ENCODE results near the gene LYRM4. TPM values are rescaled to one million over a fixed set of nuclear protein-coding genes. Genes with fewer than 3 reads are reported as not detected.
"Not testable (repeated sequence)": the region's sequence is repeated elsewhere in the genome, so short reads cannot be mapped to it uniquely, and the experiment has no call there.

The LYRM4 gene
- total RNA-seq, 1 donor from 2014 or later, result 27.8 TPM

DNA sequence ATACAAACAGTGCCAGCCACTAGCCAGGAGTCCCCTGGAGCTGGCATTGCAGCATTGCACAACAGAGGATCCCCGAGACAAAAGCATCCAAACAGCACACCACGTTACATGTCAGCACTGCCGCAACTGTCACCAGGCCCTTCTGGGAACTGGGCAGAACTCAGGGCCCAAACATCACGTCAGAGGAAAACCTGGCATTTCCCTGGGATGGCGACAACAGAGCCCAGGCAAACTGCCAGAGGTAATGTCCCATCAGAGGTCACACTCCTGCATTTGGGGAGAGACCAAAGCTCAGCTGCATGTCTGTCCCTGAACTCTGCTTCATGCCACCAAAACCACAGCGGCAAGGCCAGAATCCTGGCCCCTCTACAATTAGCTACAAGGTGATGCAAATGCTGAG lies 139.3 kb downstream of the LYRM4 start:
- Histone ChIP-seq H3K27me3 (ENCODE audit: control insufficient read depth, insufficient read depth, low read length) (no peaks in the 10 kb centered on the region), H3K36me3 (ENCODE audit: control insufficient read depth, insufficient read depth, low read length) (no peaks in the 10 kb centered on the region), H3K4me3 (ENCODE audit: low read depth, low read length) (no peak overlapping the region)
- no peak for DNase-seq (ENCODE audit: low read depth)
- TF ChIP-seq, protein P1, sequence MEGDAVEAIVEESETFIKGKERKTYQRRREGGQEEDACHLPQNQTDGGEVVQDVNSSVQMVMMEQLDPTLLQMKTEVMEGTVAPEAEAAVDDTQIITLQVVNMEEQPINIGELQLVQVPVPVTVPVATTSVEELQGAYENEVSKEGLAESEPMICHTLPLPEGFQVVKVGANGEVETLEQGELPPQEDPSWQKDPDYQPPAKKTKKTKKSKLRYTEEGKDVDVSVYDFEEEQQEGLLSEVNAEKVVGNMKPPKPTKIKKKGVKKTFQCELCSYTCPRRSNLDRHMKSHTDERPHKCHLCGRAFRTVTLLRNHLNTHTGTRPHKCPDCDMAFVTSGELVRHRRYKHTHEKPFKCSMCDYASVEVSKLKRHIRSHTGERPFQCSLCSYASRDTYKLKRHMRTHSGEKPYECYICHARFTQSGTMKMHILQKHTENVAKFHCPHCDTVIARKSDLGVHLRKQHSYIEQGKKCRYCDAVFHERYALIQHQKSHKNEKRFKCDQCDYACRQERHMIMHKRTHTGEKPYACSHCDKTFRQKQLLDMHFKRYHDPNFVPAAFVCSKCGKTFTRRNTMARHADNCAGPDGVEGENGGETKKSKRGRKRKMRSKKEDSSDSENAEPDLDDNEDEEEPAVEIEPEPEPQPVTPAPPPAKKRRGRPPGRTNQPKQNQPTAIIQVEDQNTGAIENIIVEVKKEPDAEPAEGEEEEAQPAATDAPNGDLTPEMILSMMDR (IDR thresholded peaks at IDR 0.05; ENCODE audit: insufficient read depth, low read length, poor library complexity, severe bottlenecking), result no peak

DNA sequence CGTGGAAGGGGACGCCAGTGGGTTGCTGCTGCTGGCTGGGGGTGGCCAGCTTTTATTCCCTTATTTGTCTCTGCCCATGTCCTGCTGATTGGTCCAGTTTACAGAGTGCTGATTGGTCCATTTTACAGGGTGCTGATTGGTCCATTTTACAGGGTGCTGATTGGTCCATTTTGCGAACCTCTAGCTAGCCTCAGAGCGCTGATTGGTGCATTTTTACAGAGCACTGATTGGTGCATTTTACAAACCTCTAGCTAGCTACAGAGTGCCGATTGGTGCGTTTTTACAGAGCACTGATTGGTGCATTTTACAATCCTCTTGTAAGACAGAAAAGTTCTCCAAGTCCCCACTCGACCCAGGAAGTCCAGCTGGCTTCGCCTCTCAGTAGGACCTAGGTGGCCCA lies 140.2 kb downstream of the LYRM4 start:
- H3K4me3 ChIP-seq (ENCODE audit: low read depth, low read length); H3K27me3 ChIP-seq (ENCODE audit: control insufficient read depth, insufficient read depth, low read length); DNase-seq (ENCODE audit: low read depth); H3K36me3 ChIP-seq (ENCODE audit: control insufficient read depth, insufficient read depth, low read length): not testable (repeated sequence)

DNA sequence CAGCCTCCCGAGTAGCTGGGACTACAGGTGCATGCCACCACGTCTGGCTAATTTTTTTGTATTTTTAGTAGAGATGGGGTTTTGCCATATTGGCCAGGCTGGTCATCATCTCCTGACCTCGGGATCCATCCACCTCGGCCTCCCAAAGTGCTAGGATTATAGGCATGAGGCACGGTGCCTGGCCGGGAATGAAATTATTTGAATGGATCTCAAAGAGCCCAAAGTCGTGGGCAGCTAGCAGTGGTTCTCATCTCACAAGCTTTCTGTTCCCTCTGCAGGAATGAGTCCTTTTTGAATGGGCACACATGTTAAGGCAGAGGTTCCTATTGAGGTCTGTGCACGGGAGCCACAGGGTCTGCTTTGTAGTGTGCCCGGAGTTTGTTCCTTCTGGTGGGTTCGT lies 140.7 kb downstream of the LYRM4 start:
- TF ChIP-seq, protein P1 (IDR thresholded peaks at IDR 0.05; ENCODE audit: insufficient read depth, low read length, poor library complexity, severe bottlenecking), result no peak
- no peaks in the 10 kb centered on the region for H3K36me3 ChIP-seq (ENCODE audit: control insufficient read depth, insufficient read depth, low read length)
- no peak overlapping the region for H3K4me3 ChIP-seq (ENCODE audit: low read depth, low read length)
- DNase-seq (ENCODE audit: low read depth), result no peak
- H3K27me3 ChIP-seq (ENCODE audit: control insufficient read depth, insufficient read depth, low read length), result no peaks in the 10 kb centered on the region

DNA sequence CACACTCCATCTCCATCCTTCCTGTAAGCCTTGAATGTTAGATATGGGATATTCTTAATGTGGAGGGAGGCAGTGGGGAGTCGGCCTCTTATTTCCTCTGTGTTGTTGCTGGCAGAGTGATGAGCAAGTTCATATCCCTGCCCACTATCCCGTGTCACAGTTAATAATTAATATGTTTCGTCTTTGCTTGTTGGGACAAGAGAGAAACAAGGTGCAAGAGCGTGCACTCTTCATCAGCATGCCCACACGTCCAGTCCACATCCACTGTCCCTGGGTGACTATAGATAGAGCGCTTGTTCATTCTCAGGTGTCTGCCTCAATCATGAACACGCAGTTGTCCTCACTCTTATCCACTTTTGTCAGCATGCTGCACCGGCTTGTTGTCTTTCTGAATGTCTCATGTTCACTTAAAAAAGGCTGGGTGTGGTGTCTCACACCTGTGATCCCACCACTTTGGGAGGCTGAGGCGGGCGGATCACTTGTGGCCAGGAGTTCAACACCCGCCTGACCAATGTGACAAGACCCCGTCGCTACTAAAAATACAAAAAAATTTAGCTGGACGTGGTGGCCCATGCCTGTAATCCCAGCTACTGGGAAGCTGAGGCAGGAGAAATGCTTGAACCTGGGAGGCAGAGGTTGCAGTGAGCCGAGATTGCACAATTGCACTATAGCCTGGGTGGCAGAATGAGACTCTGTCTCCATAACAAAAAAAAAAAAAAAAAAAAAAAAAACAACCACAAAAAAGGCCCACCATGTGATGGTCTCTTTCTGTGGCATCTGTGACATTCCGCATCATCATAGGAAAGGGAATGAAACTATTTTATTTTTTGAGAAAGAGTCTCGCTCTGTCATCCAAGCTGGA lies 141.4 kb downstream of the LYRM4 start:
- no peak for DNase-seq (ENCODE audit: low read depth)
- Histone ChIP-seq H3K36me3 (ENCODE audit: control insufficient read depth, insufficient read depth, low read length) (no peaks in the 10 kb centered on the region), H3K27me3 (ENCODE audit: control insufficient read depth, insufficient read depth, low read length) (no peaks in the 10 kb centered on the region), H3K4me3 (ENCODE audit: low read depth, low read length) (no peak overlapping the region)
- TF ChIP-seq, protein P1 (IDR thresholded peaks at IDR 0.05; ENCODE audit: insufficient read depth, low read length, poor library complexity, severe bottlenecking), result no peak

DNA sequence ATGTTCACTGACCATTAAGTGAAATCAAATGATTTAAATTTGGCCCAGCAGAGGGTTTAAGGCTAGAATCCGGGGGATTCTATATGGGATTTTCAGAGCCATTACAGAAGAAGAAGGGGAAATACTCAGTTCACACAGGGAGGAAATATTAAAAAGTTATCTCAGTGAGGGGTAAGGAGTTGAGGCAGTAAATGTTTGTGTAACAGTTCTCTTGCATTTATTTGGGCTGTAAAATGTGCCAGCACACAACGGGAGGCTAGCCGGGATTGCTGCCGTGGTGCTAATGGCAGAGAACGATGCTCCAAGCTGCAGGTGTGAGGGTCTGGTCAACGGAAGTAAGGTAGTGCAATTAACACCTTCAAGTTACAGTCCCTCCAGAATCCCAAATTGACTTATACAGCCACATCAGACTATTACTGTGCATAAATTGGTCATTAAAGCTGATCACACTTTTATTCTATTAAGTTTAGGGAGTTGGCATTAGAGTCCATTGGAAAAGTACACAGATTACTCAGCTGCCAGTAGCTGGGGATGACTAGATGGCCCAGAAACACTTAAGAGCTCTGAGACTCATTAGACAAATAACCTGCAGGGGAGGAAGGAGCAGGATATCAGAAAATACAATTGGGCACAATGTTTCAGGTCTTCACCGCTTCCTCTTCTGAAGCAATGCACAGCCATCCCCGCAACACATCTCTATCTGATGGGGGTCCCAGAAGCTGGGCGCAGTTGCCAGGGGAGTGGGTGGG lies 144.3 kb downstream of the LYRM4 start:
- H3K36me3 ChIP-seq (ENCODE audit: control insufficient read depth, insufficient read depth, low read length), result no peaks in the 10 kb centered on the region
- H3K27me3 ChIP-seq (ENCODE audit: control insufficient read depth, insufficient read depth, low read length), result no peaks in the 10 kb centered on the region
- TF ChIP-seq, protein P1 (IDR thresholded peaks at IDR 0.05; ENCODE audit: insufficient read depth, low read length, poor library complexity, severe bottlenecking), result no peak
- no peak overlapping the region for H3K4me3 ChIP-seq (ENCODE audit: low read depth, low read length)
- no peak for DNase-seq (ENCODE audit: low read depth)

DNA sequence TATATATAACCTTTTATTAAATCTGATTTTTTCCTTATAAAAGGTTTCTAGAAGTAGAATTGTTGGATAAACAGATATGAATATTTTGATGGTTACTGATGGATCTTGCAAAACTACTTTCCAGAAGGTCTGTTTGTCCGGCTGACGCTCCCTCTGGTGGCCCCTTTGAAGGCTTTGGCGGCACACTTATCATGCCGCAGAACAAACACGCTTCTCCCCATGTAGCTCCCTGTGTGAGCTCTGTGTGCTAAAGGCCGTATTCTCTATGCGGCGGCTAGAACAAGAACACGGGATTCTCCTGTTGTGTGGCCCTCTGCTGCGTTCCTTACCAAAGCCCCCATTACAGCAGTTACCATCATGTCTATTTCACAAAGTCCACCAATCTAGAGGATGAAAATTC lies 145.6 kb downstream of the LYRM4 start:
- TF ChIP-seq, protein P1 (IDR thresholded peaks at IDR 0.05; ENCODE audit: insufficient read depth, low read length, poor library complexity, severe bottlenecking), result peak; percentile 1
- no peaks in the 10 kb centered on the region for H3K36me3 ChIP-seq (ENCODE audit: control insufficient read depth, insufficient read depth, low read length)
- H3K4me3 ChIP-seq (ENCODE audit: low read depth, low read length), result no peak overlapping the region
- no peaks in the 10 kb centered on the region for H3K27me3 ChIP-seq (ENCODE audit: control insufficient read depth, insufficient read depth, low read length)
- no peak for DNase-seq (ENCODE audit: low read depth)

All from kidney epithelial cell (primary cell).